HPDE6-E6E7 (cell line): ENCODE results near the gene SPEM2.

ENCODE experiments used
- DNase-seq: peaks from one replicate; pipeline ENCODE4 v3.0.0; 2011; ENCODE audit warnings: missing footprints; ENCODE audit errors: extremely low spot score

SPEM2 gene

GRCh38 chr17:7403977-7404736 is 21.3 kb upstream of the SPEM2 start, which contains the start of gene TMEM256:
TMEM256 (minus strand) TSS chr17:7404097; CDS start chr17:7404084, 13 bp downstream.
- peak; percentile 94 for DNase-seq

GRCh38 chr17:7404737-7405349 is 20.6 kb upstream of the SPEM2 start:
- peak; percentile 48 for DNase-seq

- no peak for DNase-seq
Observed at GRCh38 chr17:7405350-7406234, 19.8 kb upstream of the SPEM2 start.

GRCh38 chr17:7406235-7406825 is 19.1 kb upstream of the SPEM2 start:
- DNase-seq: no peak

- DNase-seq: no peak
Observed at GRCh38 chr17:7407082-7407481, 18.3 kb upstream of the SPEM2 start.

GRCh38 chr17:7407485-7408251 is 17.7 kb upstream of the SPEM2 start, which contains the start of gene NLGN2:
NLGN2 (plus strand) TSS chr17:7407845; CDS start chr17:7408256, 411 bp downstream.
- DNase-seq: no peak

GRCh38 chr17:7408252-7408727 is 17.1 kb upstream of the SPEM2 start:
- DNase-seq: no peak

GRCh38 chr17:7408863-7409262 is 16.6 kb upstream of the SPEM2 start:
- no peak for DNase-seq

- no peak for DNase-seq
Observed at GRCh38 chr17:7409716-7410115, 15.7 kb upstream of the SPEM2 start.

GRCh38 chr17:7410634-7411426 is 14.6 kb upstream of the SPEM2 start:
- DNase-seq: no peak

GRCh38 chr17:7411427-7411750 is 14.0 kb upstream of the SPEM2 start:
- no peak for DNase-seq

GRCh38 chr17:7413346-7413985 is 11.9 kb upstream of the SPEM2 start:
- no peak for DNase-seq

- no peak for DNase-seq
Observed at GRCh38 chr17:7414837-7415236, 10.6 kb upstream of the SPEM2 start.

GRCh38 chr17:7415784-7416183 is 9.6 kb upstream of the SPEM2 start:
- DNase-seq: no peak

- DNase-seq: no peak
Observed at GRCh38 chr17:7416323-7416722, 9.1 kb upstream of the SPEM2 start.

GRCh38 chr17:7417056-7417655 is 8.3 kb upstream of the SPEM2 start:
- no peak for DNase-seq

- DNase-seq: no peak
Observed at GRCh38 chr17:7418472-7419152, 6.8 kb upstream of the SPEM2 start.

- DNase-seq: no peak
Observed at GRCh38 chr17:7419819-7420610, 5.4 kb upstream of the SPEM2 start, which contains the start of gene SPEM1. SPEM1 (plus strand) TSS chr17:7420324; CDS start chr17:7420385, 61 bp downstream.
